ENCODE measurements around the gene RHD. TPM values are rescaled to one million over a fixed set of nuclear protein-coding genes. Genes with fewer than 3 reads are reported as not detected.
"Not testable (repeated sequence)": the region's sequence is repeated elsewhere in the genome, so short reads cannot be mapped to it uniquely, and the experiment has no call there.

RHD gene
- total RNA-seq, 3 donors from 2014 or later, result not detected

DNA sequence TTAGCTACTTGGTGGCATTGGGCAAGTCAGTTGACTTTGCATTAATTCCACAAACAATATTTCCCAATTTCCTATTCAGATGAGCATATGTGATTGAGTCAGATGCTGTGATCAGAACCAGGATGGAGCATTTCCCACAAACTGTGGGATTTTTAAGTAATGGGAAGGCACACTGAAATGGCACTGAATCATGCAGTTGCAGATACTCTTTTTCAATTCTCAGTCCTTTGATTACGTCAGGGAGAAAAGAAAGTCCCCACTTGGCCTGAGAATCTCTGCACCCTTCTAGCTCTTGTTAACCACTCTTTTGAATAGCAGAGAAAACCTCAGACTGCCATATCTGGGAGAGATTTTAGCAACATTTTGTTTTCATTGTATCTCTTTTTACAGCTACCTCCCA is 36.8 kb downstream of the RHD start:
- H3K36me3 Mint-ChIP-seq (ENCODE audit: insufficient read depth), result peaks cover 10% of the 10 kb centered on the region

DNA sequence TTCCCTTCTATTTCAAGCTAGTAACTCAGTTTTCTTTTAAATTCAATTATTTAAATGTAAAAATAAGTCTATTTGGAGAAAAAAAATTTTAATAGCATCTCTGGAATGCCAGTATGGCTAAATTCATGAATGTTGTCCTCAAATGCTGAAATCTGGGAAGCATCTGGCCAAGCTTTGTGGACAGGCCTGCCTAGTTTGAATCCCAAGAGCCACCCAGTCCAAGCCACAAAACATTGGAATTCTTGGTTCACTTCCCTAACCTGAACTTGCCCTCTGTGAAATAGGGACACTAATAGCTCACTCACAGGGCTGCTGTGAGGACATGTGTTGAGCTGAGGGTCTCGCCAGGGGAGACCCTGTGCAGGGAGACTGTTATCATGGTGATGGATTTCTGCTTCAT is 37.2 kb downstream of the RHD start:
- H3K27me3 Mint-ChIP-seq (ENCODE audit: low read depth); H3K4me1 Mint-ChIP-seq (ENCODE audit: low read depth); H3K9me3 Mint-ChIP-seq; ATAC-seq; DNase-seq; H3K4me3 Mint-ChIP-seq: not testable (repeated sequence)
- peaks cover 12% of the 10 kb centered on the region for H3K36me3 Mint-ChIP-seq (ENCODE audit: insufficient read depth)

More for the DNA sequence above, 36.8 kb downstream of the RHD start:
- not testable (repeated sequence) for H3K4me1 Mint-ChIP-seq (ENCODE audit: low read depth); H3K27me3 Mint-ChIP-seq (ENCODE audit: low read depth); H3K4me3 Mint-ChIP-seq; ATAC-seq; DNase-seq; H3K9me3 Mint-ChIP-seq

DNA sequence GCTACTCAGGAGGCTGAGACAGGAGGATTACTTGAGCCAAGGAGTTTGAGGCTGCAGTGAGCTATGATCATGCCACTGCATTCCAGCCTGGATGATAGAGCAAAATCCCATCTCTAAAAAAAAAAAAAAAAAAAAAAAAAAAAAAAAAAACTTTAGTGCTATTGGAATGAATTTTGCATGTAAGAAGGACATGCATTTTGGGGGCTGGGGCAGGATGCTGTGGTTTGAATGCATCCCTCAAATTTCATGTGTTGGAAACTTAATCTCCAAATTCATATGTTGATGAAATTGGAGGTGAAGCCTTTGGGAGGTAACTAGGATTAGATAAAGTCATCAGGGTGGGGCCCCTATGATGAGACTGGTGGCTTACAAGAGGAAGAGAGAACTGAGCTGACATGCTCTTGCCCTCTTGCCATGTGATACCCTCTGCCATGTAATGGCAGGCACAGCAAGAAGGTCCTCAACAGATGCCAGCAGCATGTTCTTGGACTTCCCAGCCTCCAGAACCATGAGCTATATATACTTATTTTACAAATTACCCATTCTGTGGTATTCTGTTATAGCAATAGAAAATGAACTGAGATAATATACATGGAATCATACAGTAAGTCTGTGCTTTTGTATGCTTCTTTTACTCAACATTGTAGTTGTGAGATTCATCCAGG is 40.6 kb downstream of the RHD start:
- DNase-seq; H3K9me3 Mint-ChIP-seq; H3K4me1 Mint-ChIP-seq (ENCODE audit: low read depth); H3K4me3 Mint-ChIP-seq; ATAC-seq; H3K27me3 Mint-ChIP-seq (ENCODE audit: low read depth): not testable (repeated sequence)
- peaks cover 12% of the 10 kb centered on the region for H3K36me3 Mint-ChIP-seq (ENCODE audit: insufficient read depth)

DNA sequence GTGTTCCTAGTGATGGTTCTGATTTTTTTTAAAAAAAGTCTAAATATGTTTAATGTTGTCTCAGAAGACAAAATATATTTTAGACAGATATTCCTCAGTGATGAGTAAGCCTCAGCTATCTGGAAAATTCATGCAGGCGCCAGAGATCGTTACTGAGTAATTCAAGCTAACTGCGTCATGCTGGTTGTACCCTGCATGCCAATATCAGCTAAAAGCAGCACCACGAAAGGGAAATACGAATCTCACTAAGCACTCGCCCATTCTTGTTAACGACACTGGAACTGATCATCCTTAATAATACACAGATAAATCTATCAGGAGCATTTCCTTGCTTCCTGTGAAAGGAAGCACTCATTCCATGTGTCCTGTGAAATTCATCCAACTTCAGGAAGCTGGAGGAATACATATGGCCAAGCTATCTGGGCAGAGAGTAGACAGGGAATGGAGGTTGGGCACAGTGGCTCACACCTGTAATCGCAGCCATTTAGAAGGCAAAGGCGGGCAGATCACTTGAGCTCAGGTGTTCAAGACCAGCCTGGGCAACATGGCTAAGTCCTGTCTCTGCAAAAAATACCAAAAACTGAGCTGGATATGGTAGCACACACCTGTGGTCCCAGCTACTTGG is 48.1 kb downstream of the RHD start:
- not testable (repeated sequence) for ATAC-seq; H3K9me3 Mint-ChIP-seq; H3K27me3 Mint-ChIP-seq (ENCODE audit: low read depth); DNase-seq; H3K4me3 Mint-ChIP-seq; H3K4me1 Mint-ChIP-seq (ENCODE audit: low read depth); H3K36me3 Mint-ChIP-seq (ENCODE audit: insufficient read depth)

DNA sequence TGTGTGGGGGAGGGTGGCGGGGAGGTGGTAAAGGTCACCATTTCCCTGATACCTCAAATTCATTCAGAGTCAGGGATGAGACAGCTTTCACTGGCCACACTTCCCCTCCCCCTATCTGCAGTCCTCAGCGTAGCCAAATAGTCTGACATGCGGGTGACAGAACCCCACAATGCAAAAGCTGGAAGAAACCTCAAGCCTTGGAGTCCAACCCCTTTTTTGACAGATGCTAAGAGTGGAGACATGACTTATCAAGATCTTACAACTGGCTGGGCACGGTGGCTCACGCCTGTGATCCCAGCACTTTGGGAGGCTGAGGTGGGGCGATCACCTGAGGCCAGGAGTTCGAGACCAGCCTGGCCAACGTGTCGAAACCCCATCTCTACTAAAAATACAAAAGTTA is 49.8 kb downstream of the RHD start:
- H3K4me1 Mint-ChIP-seq (ENCODE audit: low read depth); H3K36me3 Mint-ChIP-seq (ENCODE audit: insufficient read depth); DNase-seq; H3K27me3 Mint-ChIP-seq (ENCODE audit: low read depth); ATAC-seq; H3K4me3 Mint-ChIP-seq; H3K9me3 Mint-ChIP-seq: not testable (repeated sequence)

DNA sequence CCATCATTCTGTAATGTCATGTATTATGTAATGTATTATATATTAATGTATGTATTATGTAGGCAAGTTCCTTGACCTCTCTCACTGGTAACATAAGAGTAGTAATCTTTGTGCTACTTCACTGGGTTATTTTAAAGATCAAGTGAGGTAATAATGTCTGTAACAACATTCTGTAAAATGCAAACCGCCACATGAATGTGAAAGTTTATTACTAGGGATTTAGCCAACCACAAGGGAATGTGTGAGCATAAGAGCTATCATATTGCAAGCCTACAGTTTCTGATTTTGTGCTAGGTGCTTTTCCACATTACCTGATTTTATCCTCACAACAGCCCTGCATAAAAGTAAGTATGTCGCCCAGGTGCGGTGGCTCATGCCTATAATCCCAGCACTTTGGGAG is 52.1 kb downstream of the RHD start:
- not testable (repeated sequence) for H3K9me3 Mint-ChIP-seq; H3K36me3 Mint-ChIP-seq (ENCODE audit: insufficient read depth); H3K4me3 Mint-ChIP-seq; H3K4me1 Mint-ChIP-seq (ENCODE audit: low read depth); H3K27me3 Mint-ChIP-seq (ENCODE audit: low read depth); ATAC-seq; DNase-seq

DNA sequence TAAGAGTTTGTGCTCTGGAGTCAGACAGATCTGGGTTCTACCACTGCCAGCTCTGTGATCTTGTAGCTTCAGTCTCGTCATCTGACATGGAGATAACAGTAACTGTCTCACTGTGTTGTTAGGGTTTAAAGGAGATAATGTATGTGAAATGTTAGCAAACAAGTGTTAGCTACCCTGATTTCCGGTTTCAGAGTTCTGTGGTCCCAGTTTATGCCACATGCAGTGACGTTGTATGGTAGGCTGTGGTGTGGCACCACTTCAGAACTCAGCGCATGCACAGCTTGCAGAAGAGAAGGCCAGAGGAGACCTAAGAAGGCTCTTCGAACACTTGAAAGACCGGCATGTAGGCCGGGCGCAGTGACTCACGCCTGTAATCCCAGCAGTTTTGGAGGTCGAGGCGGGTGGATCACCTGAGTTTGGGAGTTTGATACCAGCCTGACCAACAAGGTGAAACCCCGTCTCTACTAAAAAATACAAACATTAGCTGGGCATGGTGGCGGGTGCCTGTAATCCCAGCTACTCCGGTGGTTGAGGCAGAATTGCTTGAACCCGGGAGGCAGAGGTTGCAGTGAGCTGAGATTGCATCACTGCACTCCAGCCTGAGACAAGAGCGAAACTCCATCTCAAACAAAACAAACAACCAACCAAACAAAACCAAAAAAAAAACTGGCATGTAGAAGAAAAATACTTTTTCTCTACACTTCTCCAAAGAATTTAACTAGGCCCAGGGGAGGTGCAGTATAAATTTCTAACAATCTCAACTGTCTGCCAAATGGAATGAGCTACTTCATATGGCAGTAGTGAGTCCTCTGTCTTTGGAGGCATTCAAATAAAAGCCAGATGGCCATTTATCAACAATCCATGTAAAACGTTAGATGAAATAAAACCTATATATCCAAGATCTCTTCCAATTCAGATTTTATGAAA is 55.8 kb downstream of the RHD start:
- H3K27me3 Mint-ChIP-seq (ENCODE audit: low read depth); H3K36me3 Mint-ChIP-seq (ENCODE audit: insufficient read depth); DNase-seq; H3K4me1 Mint-ChIP-seq (ENCODE audit: low read depth); H3K4me3 Mint-ChIP-seq; H3K9me3 Mint-ChIP-seq: not testable (repeated sequence)
- ATAC-seq, result peak; percentile 77 to 80

DNA sequence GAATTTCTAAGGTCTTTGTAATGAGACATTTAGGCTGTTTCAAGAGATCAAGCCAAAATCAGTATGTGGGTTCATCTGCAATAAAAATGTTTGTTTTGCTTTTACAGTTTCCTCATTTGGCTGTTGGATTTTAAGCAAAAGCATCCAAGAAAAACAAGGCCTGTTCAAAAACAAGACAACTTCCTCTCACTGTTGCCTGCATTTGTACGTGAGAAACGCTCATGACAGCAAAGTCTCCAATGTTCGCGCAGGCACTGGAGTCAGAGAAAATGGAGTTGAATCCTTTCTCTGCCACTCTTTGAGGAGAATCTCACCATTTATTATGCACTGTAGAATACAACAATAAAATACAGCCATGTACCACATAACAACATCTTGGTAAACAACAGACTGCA is 56.5 kb downstream of the RHD start:
- not testable (repeated sequence) for ATAC-seq; H3K9me3 Mint-ChIP-seq; H3K36me3 Mint-ChIP-seq (ENCODE audit: insufficient read depth); DNase-seq; H3K4me3 Mint-ChIP-seq; H3K27me3 Mint-ChIP-seq (ENCODE audit: low read depth)
- peaks cover 11% of the 10 kb centered on the region for H3K4me1 Mint-ChIP-seq (ENCODE audit: low read depth)

DNA sequence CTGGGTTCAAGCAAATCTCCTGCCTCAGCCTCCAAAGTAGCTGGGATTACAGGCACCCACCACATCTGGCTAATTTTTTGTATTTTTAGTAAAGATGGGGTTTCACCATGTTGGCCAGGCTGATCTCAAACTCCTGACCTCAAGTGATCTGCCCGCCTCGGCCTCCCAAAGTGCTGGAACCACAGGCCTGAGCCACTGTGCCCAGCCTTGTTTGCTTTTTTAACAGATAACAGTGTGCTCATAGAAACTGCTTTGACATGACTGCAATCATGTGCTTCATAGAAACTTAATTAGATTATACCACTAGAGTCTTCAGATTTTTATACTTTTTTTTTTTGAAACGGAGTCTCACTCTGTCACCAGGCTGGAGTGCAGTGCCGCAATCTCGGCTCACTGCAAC is 57.0 kb downstream of the RHD start:
- not testable (repeated sequence) for H3K4me3 Mint-ChIP-seq, ATAC-seq

DNA sequence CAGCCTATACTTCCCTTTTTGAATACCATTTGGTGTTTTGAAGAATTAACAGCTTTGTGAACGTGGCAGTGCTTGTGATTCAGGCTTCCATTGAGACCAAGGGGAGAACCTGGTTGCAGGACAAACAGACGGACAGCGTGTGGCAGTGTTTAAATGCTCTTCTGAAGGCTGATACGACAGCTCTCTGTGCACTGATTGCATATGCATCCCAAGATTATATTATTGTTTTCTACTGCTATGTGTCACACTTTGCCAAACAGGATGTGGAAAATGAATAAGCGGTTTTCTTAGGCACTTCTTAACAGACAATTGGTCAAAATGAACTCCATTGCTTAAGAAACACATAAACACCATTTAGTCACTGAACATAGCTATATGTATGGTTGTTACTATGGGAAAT is 57.6 kb downstream of the RHD start:
- not testable (repeated sequence) for DNase-seq; H3K9me3 Mint-ChIP-seq; H3K36me3 Mint-ChIP-seq (ENCODE audit: insufficient read depth); H3K27me3 Mint-ChIP-seq (ENCODE audit: low read depth)
- peak overlapping the region; percentile 13 for H3K4me3 Mint-ChIP-seq
- peak; percentile 67 to 78 for ATAC-seq
- peaks cover 14% of the 10 kb centered on the region for H3K4me1 Mint-ChIP-seq (ENCODE audit: low read depth)

More for the DNA sequence above, 57.0 kb downstream of the RHD start:
- peaks cover 11% of the 10 kb centered on the region for H3K4me1 Mint-ChIP-seq (ENCODE audit: low read depth)
- not testable (repeated sequence) for H3K36me3 Mint-ChIP-seq (ENCODE audit: insufficient read depth); DNase-seq; H3K27me3 Mint-ChIP-seq (ENCODE audit: low read depth); H3K9me3 Mint-ChIP-seq

DNA sequence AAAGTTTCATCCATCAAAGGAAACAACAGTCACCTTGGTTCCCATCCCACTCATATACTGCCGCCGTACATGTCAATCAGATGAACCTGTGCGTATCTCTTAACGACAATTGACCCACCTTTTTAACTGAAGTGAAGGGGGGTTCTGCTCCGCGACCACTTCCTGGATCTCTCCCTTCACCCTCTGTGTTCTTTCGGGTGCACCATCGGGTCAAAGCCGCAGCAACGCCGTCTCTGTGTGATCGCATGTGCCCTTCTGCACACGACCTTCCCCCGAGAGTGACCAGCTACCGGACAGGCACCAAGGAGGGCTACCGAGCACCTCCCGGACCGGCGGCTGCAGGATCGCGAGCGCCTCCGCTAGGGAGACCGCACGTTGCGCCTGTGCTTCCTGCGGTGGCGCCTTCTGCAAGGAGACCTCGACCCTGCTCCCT is 64.6 kb downstream of the RHD start:
- H3K36me3 Mint-ChIP-seq (ENCODE audit: insufficient read depth); H3K27me3 Mint-ChIP-seq (ENCODE audit: low read depth); H3K9me3 Mint-ChIP-seq: not testable (repeated sequence)
- Mint-ChIP-seq H3K4me1 (ENCODE audit: low read depth) (peaks cover 33% of the 10 kb centered on the region), H3K4me3 (peak overlapping the region; percentile 96)
- peak; percentile 8 for DNase-seq
- peak; percentile 3 to 23 for ATAC-seq

DNA sequence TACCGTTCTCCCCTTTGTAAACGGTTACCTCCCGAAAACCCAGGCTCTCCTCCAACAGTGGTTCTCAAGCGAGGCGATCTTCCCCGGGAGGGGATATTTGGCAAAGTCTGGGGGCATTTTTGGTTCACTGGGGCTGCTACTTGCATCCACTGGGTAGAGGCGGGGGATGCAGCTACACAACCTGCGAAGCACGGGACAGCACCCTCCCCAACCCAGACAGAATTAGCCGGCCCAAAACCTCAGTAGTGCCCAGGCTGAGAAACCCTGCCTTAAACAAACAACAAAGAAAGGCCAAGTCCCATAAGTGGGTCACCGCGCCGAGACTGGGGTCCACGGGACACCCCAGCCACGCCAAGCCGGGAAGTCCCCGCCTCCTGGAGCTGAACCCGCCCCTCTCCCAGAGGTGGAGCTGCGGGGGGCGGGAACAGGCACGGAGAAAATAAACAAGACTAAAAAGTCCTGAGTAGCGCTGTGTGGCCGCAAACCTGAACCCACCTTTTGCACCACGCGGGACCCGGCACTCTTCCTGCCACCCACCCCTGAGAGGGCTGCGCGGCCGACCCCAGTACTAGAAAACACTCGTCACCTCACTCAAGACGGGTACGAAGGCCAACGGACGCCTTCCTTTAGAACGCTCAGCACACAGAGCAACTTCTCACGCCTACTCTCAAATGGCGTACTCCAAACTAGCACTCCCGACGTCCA is 65.3 kb downstream of the RHD start:
- ATAC-seq, result peak; percentile 65 to 73
- not testable (repeated sequence) for DNase-seq; H3K36me3 Mint-ChIP-seq (ENCODE audit: insufficient read depth); H3K27me3 Mint-ChIP-seq (ENCODE audit: low read depth); H3K9me3 Mint-ChIP-seq
- H3K4me3 Mint-ChIP-seq, result peak overlapping the region; percentile 96
- H3K4me1 Mint-ChIP-seq (ENCODE audit: low read depth), result peaks cover 36% of the 10 kb centered on the region

DNA sequence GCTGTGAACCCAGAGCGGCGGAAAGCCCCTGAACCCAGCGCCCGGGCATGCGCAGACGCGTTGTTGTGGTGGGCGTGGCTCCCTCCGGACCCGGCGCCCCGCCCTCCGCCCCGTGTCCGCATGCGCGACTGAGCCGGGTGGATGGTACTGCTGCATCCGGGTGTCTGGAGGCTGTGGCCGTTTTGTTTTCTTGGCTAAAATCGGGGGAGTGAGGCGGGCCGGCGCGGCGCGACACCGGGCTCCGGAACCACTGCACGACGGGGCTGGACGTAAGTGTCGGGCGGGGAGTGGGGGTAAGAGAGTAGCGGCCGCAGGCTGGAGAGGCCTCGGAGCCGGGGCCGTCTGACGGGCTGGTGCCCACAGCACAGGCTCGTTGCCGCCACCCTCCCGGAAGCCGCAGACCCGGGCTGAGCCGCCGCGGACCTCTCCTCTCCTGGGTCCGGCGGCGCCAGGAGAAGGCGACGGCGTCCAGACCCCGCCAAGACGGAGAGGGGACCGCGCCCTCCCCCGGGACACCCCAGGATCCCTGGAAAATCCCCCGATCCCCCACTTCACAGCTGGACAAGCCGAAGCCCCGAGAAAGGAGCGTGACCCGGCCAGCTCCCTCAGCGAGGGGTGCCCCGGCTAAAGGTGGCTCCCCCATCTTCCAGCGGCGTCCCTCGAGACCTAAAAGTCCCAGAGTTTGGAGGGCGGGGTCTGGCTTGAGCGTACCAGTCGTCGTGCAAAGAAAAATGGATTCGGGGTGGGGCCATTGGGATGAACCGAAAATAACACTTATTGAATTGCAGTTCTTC is 66.1 kb downstream of the RHD start, which contains the start of gene TMEM50A:
Gene TMEM50A, plus strand, starts transcription at position 147 of the 794 bp plus-strand sequence. CDS start 2,153 bp downstream, outside the sequence.
- H3K27me3 Mint-ChIP-seq (ENCODE audit: low read depth), result no peaks in the 10 kb centered on the region
- H3K36me3 Mint-ChIP-seq (ENCODE audit: insufficient read depth), result peaks cover 11% of the 10 kb centered on the region
- peak within 1 kb of the TSS; percentile 96 for H3K4me3 Mint-ChIP-seq
- H3K4me1 Mint-ChIP-seq (ENCODE audit: low read depth), result peaks cover 37% of the 10 kb centered on the region
- ATAC-seq (peak; percentile 75 to 77), DNase-seq (peak; percentile 87)
- no peaks in the 10 kb centered on the region for H3K9me3 Mint-ChIP-seq

Measured in activated T-cell treated with anti-CD3 and anti-CD28 coated beads, Interleukin-2, amount 50 U/mL, for 4 hours (primary cell).